Kidney epithelial cell (primary cell): ENCODE measurements around the gene SPATA13. TPM values are rescaled to one million over a fixed set of nuclear protein-coding genes. Genes with fewer than 3 reads are reported as not detected.

Experiments used
- DNase-seq: peaks from one replicate; pipeline ENCODE4 v3.0.0-alpha.2; 2010; ENCODE audit warnings: low read depth
- H3K27me3 ChIP-seq: 2 replicates; pipeline ENCODE4 v1.6.0; 2011; ENCODE audit warnings: low read length; ENCODE audit not compliant: control insufficient read depth, insufficient read depth
- H3K36me3 ChIP-seq: 2 replicates; pipeline ENCODE4 v1.5.1; 2011; ENCODE audit warnings: low read length; ENCODE audit not compliant: control insufficient read depth, insufficient read depth
- H3K4me3 ChIP-seq: 2 replicates; pipeline ENCODE4 v1.5.1; 2011; ENCODE audit warnings: low read depth, mild to moderate bottlenecking, control low read depth, low read length
- total RNA-seq: library from RNA; depleted of rRNA; stranded (reverse); fragments of >200 nt; gene quantifications from 2 replicates; pipeline ENCODE4 v1.2.3, GENCODE V29; 2015
- TF ChIP-seq, protein P1 (sequence below): IDR thresholded peaks from 2 replicates; pipeline ENCODE4 v1.5.1; 2011; ENCODE audit warnings: mild to moderate bottlenecking, moderate library complexity, low read length, control low read depth, inconsistent platforms; ENCODE audit not compliant: insufficient read depth, poor library complexity, severe bottlenecking

Gene SPATA13
- total RNA-seq, 1 donor from 2014 or later, result 11.3 TPM

- Histone ChIP-seq H3K36me3 (no peaks in the 10 kb centered on the region), H3K27me3 (no peaks in the 10 kb centered on the region), H3K4me3 (no peak overlapping the region)
- DNase-seq, result no peak
- TF ChIP-seq, protein P1, sequence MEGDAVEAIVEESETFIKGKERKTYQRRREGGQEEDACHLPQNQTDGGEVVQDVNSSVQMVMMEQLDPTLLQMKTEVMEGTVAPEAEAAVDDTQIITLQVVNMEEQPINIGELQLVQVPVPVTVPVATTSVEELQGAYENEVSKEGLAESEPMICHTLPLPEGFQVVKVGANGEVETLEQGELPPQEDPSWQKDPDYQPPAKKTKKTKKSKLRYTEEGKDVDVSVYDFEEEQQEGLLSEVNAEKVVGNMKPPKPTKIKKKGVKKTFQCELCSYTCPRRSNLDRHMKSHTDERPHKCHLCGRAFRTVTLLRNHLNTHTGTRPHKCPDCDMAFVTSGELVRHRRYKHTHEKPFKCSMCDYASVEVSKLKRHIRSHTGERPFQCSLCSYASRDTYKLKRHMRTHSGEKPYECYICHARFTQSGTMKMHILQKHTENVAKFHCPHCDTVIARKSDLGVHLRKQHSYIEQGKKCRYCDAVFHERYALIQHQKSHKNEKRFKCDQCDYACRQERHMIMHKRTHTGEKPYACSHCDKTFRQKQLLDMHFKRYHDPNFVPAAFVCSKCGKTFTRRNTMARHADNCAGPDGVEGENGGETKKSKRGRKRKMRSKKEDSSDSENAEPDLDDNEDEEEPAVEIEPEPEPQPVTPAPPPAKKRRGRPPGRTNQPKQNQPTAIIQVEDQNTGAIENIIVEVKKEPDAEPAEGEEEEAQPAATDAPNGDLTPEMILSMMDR, result no peak
These were observed 11.6 kb downstream of the SPATA13 start for GRCh38 chr13:24172071-24172470.

- TF ChIP-seq, protein P1, result no peak
These were observed 13.3 kb downstream of the SPATA13 start for GRCh38 chr13:24173795-24174194.

DNA sequence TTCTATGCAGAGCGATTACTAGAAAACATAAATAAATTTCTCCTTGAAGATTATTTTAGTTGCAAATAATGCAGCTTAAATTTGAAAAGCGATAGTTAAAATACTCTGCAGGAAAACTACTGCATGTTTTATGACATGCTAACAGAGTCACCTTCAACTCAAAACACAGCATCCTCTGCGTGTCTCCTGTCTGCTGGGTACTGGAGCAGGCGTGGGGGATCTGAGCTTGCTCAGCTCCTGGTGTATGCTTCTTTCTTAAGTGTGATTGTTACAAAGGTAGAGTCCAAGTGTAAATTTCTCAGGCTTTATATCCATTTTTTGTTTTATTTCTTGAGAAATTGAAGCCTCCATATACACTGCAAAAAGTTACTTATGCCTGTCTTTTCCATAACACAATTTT, 15.3 kb downstream of the SPATA13 start:
- Histone ChIP-seq H3K27me3 (no peaks in the 10 kb centered on the region), H3K36me3 (no peaks in the 10 kb centered on the region), H3K4me3 (no peak overlapping the region)
- DNase-seq, result no peak
- TF ChIP-seq, protein P1, result no peak

More at GRCh38 chr13:24173795-24174194, 13.3 kb downstream of the SPATA13 start:
- H3K4me3 ChIP-seq, result no peak overlapping the region
- H3K27me3 ChIP-seq, result no peaks in the 10 kb centered on the region
- no peaks in the 10 kb centered on the region for H3K36me3 ChIP-seq
- no peak for DNase-seq

- H3K4me3 ChIP-seq, result no peak overlapping the region
- DNase-seq, result no peak
- no peaks in the 10 kb centered on the region for H3K27me3 ChIP-seq
- TF ChIP-seq, protein P1, result no peak
- no peaks in the 10 kb centered on the region for H3K36me3 ChIP-seq
These were observed 16.0 kb downstream of the SPATA13 start for GRCh38 chr13:24176351-24177101.

DNA sequence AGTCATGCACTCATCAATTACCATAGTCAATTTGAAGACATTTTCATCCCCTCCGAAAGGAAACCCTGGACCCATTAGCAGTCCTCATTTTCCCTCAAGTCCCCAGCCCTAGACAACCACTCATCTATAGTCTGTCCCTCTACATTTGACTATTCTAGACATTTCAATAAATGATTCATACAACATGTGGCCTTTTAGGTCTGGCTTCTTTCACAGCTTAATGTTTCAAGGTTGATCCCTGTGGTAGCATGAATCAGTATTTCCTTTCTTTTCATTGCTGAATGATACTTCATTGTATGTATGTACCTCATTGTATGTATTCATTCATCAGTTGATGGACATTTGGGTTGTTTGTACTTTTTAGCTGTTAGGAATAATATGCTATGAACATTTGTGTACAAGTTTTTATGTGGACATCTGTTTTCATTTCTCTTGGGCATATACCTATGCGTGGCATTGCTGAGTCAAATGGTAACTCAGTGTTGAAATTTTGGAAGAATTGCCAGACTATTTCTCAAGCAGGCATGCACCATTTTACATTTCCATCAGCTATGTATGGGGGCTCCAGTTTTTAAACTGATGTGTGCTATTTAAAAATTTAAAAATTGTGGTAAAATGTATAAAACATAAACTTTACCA, 18.4 kb downstream of the SPATA13 start:
- H3K4me3 ChIP-seq, result no peak overlapping the region
- TF ChIP-seq, protein P1, result no peak
- DNase-seq, result no peak
- H3K36me3 ChIP-seq, result no peaks in the 10 kb centered on the region
- no peaks in the 10 kb centered on the region for H3K27me3 ChIP-seq
